Measurements from ENCODE around the gene MRFAP1L1. TPM values are rescaled to one million over a fixed set of nuclear protein-coding genes. Genes with fewer than 3 reads are reported as not detected.

Gene MRFAP1L1
- total and polyA plus RNA-seq, 2 donors (not counting 3 experiments of a cell fraction or from before 2014, with no cell fraction given): 28.7 to 42.0 TPM

GRCh38 chr4:6749340-6750171, 39.9 kb upstream of the MRFAP1L1 start:
- FAIRE-seq: peak; percentile 31
- CTCF ChIA-PET: interaction anchor here (0.7 to 1.7 kb wide), 5 partner anchors 29 to 322 kb away, joined by 3 to 8 read pairs (median 3); no protein-coding TSS in a partner anchor
- peak; percentile 34 for DNase-seq (ENCODE audit: low read depth, low spot score)

GRCh38 chr4:6748286-6748685, 38.6 kb upstream of the MRFAP1L1 start:
- H2AFZ ChIP-seq (ENCODE audit: low read depth, low read length): no peak overlapping the region
- H3K27me3 ChIP-seq (ENCODE audit: control insufficient read depth in 2 of 2, insufficient read depth in 2 of 2, low read length in 2 of 2): no peaks in the 10 kb centered on the region
- no peaks in the 10 kb centered on the region for H3K9me3 ChIP-seq (replicated peaks; ENCODE audit: control insufficient read depth, insufficient read depth, low read length)

More at GRCh38 chr4:6749340-6750171, 39.9 kb upstream of the MRFAP1L1 start:
- H3K79me2 ChIP-seq (ENCODE audit: control insufficient read depth, insufficient read depth, low read length): no peaks in the 10 kb centered on the region
- H3K36me3 ChIP-seq (ENCODE audit: control insufficient read depth in 2 of 2, extremely low read depth in 1 of 2, insufficient read depth in 2 of 2, low read length in 2 of 2): no peaks in the 10 kb centered on the region
- no peak overlapping the region for H3K4me3 ChIP-seq (replicated peaks in 1 of 3; ENCODE audit: insufficient read depth in 1 of 3, low read depth in 1 of 3, low read length in 3 of 3)
- peak overlapping the region; percentile 23 for H3K4me2 ChIP-seq (ENCODE audit: insufficient read depth, low read length)
- peak overlapping the region; percentile 70 for H2AFZ ChIP-seq (ENCODE audit: low read depth, low read length)
- H3K9me1 ChIP-seq (replicated peaks; ENCODE audit: control insufficient read depth, extremely low read depth, insufficient read depth, low read length): no peaks in the 10 kb centered on the region
- POLR2A ChIA-PET: no interaction called here
- no peaks in the 10 kb centered on the region for H3K27me3 ChIP-seq (ENCODE audit: control insufficient read depth in 2 of 2, insufficient read depth in 2 of 2, low read length in 2 of 2)
- no peak overlapping the region for H3K27ac ChIP-seq (ENCODE audit: insufficient read depth, low read depth, low read length)
- no peaks in the 10 kb centered on the region for H3K9me3 ChIP-seq (replicated peaks; ENCODE audit: control insufficient read depth, insufficient read depth, low read length)
- H3K9ac ChIP-seq (replicated peaks; ENCODE audit: extremely low read depth, insufficient read depth, low read length): no peak overlapping the region
- intact Hi-C loops (cut with micrococcal nuclease): no loop called here
- H4K20me1 ChIP-seq (replicated peaks; ENCODE audit: control insufficient read depth, extremely low read depth, insufficient read depth, low read length): no peaks in the 10 kb centered on the region
- BruUV-seq (replicated peaks): no TSS peak
- TF ChIP-seq GATA2 (IDR thresholded peaks at IDR 0.05; ENCODE audit: insufficient read depth, insufficient read length, low read depth, low read length): no peak
- TF ChIP-seq FOS (IDR thresholded peaks at IDR 0.05; ENCODE audit: borderline replicate concordance, insufficient read depth, low read length): peak; percentile 42
- dilution Hi-C loops (cut with MboI; ENCODE audit: extremely low pct_ligation_motif_present, low sequenced_read_pairs): no loop called here
- H3K4me1 ChIP-seq (ENCODE audit: control insufficient read depth, extremely low read depth, insufficient read depth, low read length): peaks cover 6% of the 10 kb centered on the region

More at GRCh38 chr4:6748286-6748685, 38.6 kb upstream of the MRFAP1L1 start:
- TF ChIP-seq MAX (IDR thresholded peaks at IDR 0.05; ENCODE audit: insufficient read depth, insufficient read length): no peak
- TF ChIP-seq EZH2 (IDR thresholded peaks at IDR 0.05; ENCODE audit: borderline replicate concordance, low read depth, low read length, severe bottlenecking): no peak
- TF ChIP-seq POLR2A (IDR thresholded peaks at IDR 0.05; ENCODE audit: low read depth, low read length): no peak
- no peak for TF ChIP-seq MYC (IDR thresholded peaks at IDR 0.05; ENCODE audit: low read depth, low read length)
- TF ChIP-seq FOS (IDR thresholded peaks at IDR 0.05; ENCODE audit: borderline replicate concordance, insufficient read depth, low read length): no peak
- TF ChIP-seq POLR2AphosphoS5 (IDR thresholded peaks at IDR 0.05; ENCODE audit: insufficient read depth, low read depth, low read length): no peak
- TF ChIP-seq JUN (IDR thresholded peaks at IDR 0.05; ENCODE audit: borderline replicate concordance, insufficient read depth, insufficient read length, low read depth): no peak
- no peak for TF ChIP-seq CTCF (IDR thresholded peaks at IDR 0.05; ENCODE audit: extremely low read depth in 1 of 2, insufficient read depth in 1 of 2, low read depth in 1 of 2, low read length in 2 of 2)
- TF ChIP-seq GATA2 (IDR thresholded peaks at IDR 0.05; ENCODE audit: insufficient read depth, insufficient read length, low read depth, low read length): no peak
- Histone ChIP-seq H3K27ac (ENCODE audit: insufficient read depth, low read depth, low read length) (no peak overlapping the region), H3K4me1 (ENCODE audit: control insufficient read depth, extremely low read depth, insufficient read depth, low read length) (peaks cover 6% of the 10 kb centered on the region), H3K9me1 (replicated peaks; ENCODE audit: control insufficient read depth, extremely low read depth, insufficient read depth, low read length) (no peaks in the 10 kb centered on the region), H3K9ac (replicated peaks; ENCODE audit: extremely low read depth, insufficient read depth, low read length) (no peak overlapping the region), H4K20me1 (replicated peaks; ENCODE audit: control insufficient read depth, extremely low read depth, insufficient read depth, low read length) (no peaks in the 10 kb centered on the region), H3K79me2 (ENCODE audit: control insufficient read depth, insufficient read depth, low read length) (no peaks in the 10 kb centered on the region), H3K4me2 (ENCODE audit: insufficient read depth, low read length) (no peak overlapping the region), H3K4me3 (replicated peaks in 1 of 3; ENCODE audit: insufficient read depth in 1 of 3, low read depth in 1 of 3, low read length in 3 of 3) (no peak overlapping the region), H3K36me3 (ENCODE audit: control insufficient read depth in 2 of 2, extremely low read depth in 1 of 2, insufficient read depth in 2 of 2, low read length in 2 of 2) (no peaks in the 10 kb centered on the region)
- dilution Hi-C loops (cut with MboI; ENCODE audit: extremely low pct_ligation_motif_present, low sequenced_read_pairs) (no loop called here), intact Hi-C loops (cut with micrococcal nuclease) (no loop called here)
- ChIA-PET POLR2A (no interaction called here), CTCF (no interaction called here)
- no peak for FAIRE-seq
- no TSS peak for BruUV-seq (replicated peaks)
- DNase-seq (ENCODE audit: low read depth, low spot score): no peak

Measured in endothelial cell of umbilical vein (primary cell).